HEK293T (cell line): ENCODE data around the gene OR51I2.

Experiments
- CTCF ChIA-PET: fragments of 350-600 bp; formaldehyde crosslinking; extraction: SDS; loops from one replicate; lab custom pipeline; 2021; ENCODE audit warnings: antibody characterized with exemption, inconsistent platforms; lab: Yijun Ruan, JAX
- POLR2A ChIA-PET: fragments of 350-600 bp; formaldehyde crosslinking; extraction: SDS; loops from one replicate; lab custom pipeline; 2020; ENCODE audit warnings: antibody characterized with exemption, inconsistent platforms; lab: Yijun Ruan, JAX
- DNase-seq: peaks from one replicate; pipeline ENCODE4 v3.0.0; 2012; ENCODE audit warnings: mixed read lengths; ENCODE audit errors: extremely low spot score
- ARNT ChIP-seq: fragments of 450-650 bp; IDR thresholded peaks from 2 replicates; pipeline ENCODE4 v1.6.1; 2017; ENCODE audit warnings: mild to moderate bottlenecking
- BHLHE40 ChIP-seq: fragments of 450-650 bp; IDR thresholded peaks from 2 replicates; pipeline ENCODE4 v1.6.1; 2016; ENCODE audit warnings: mild to moderate bottlenecking, moderate library complexity, borderline replicate concordance
- CTBP1 ChIP-seq: fragments of 450-650 bp; IDR thresholded peaks from 2 replicates; pipeline ENCODE4 v1.6.1; 2016; ENCODE audit warnings: borderline replicate concordance
- ELF4 ChIP-seq: fragments of 450-650 bp; IDR thresholded peaks from 2 replicates; pipeline ENCODE4 v1.6.1; 2017; ENCODE audit warnings: antibody characterized with exemption
- FOXA1 ChIP-seq: fragments of 450-650 bp; IDR thresholded peaks from 2 replicates; pipeline ENCODE4 v1.6.1; 2016; ENCODE audit warnings: mild to moderate bottlenecking
- FOXK2 ChIP-seq: fragments of 450-650 bp; IDR thresholded peaks from 2 replicates; pipeline ENCODE4 v1.6.1; 2016; ENCODE audit warnings: mild to moderate bottlenecking
- FOXM1 ChIP-seq: fragments of 450-650 bp; IDR thresholded peaks from 2 replicates; pipeline ENCODE4 v1.6.1; 2017; ENCODE audit warnings: mild to moderate bottlenecking, borderline replicate concordance
- HDGF ChIP-seq: fragments of 450-650 bp; IDR thresholded peaks from 2 replicates; pipeline ENCODE4 v1.6.1; 2017; ENCODE audit warnings: antibody characterized with exemption, borderline replicate concordance
- L3MBTL2 ChIP-seq: fragments of 450-650 bp; conservative IDR thresholded peaks from 2 replicates; pipeline ENCODE4 v1.6.1; 2016; ENCODE audit warnings: mild to moderate bottlenecking
- LEF1 ChIP-seq: fragments of 450-650 bp; IDR thresholded peaks from 2 replicates; pipeline ENCODE4 v1.6.1; 2017; ENCODE audit warnings: mild to moderate bottlenecking, borderline replicate concordance
- NFRKB ChIP-seq: fragments of 450-650 bp; IDR thresholded peaks from 2 replicates; pipeline ENCODE4 v1.6.1; 2016; ENCODE audit warnings: mild to moderate bottlenecking, moderate library complexity
- SP1 ChIP-seq: fragments of 450-650 bp; IDR thresholded peaks from 2 replicates; pipeline ENCODE4 v1.6.1; 2017
- SUZ12 ChIP-seq: fragments of 450-650 bp; IDR thresholded peaks from 2 replicates; pipeline ENCODE4 v1.6.1; 2016; ENCODE audit warnings: mild to moderate bottlenecking
- TARDBP ChIP-seq: fragments of 450-650 bp; IDR thresholded peaks from 2 replicates; pipeline ENCODE4 v1.6.1; 2016
- ZNF384 ChIP-seq: fragments of 450-650 bp; IDR thresholded peaks from 2 replicates; pipeline ENCODE4 v1.6.1; 2016
- TF ChIP-seq, protein P1 (sequence below): fragments of 450-650 bp; IDR thresholded peaks from 2 replicates; pipeline ENCODE4 v1.6.1; 2016

Gene OR51I2, protein sequence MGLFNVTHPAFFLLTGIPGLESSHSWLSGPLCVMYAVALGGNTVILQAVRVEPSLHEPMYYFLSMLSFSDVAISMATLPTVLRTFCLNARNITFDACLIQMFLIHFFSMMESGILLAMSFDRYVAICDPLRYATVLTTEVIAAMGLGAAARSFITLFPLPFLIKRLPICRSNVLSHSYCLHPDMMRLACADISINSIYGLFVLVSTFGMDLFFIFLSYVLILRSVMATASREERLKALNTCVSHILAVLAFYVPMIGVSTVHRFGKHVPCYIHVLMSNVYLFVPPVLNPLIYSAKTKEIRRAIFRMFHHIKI

DNA sequence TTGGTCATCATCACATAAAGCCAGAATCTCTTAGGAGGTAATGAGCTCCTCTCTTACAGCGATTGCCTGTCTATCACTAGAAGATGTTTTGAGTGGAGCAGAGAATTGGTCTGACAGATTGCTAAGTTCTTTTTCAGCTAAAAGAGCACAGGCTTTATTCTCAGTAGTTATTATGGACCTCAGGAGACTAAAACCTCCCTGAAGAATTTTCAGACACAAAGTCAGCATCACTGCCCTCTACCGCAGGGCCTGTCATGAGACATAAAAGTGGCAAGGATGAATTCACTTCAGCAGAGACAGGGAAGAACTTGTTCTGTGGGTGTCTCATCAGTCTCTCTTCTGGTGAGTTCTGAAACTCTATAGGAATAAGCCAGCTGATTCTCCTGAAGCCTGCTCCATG, at the start of gene OR51I2:
Gene OR51I2 (plus strand): TSS at position 301 of the 400 bp plus-strand sequence. CDS start 4,166 bp downstream, outside the sequence.
- TF ChIP-seq ELF4 (no peak), LEF1 (no peak), FOXA1 (no peak), SUZ12 (no peak), FOXM1 (no peak), TARDBP (no peak), HDGF (no peak), ZNF384 (no peak), ARNT (no peak), FOXK2 (no peak), BHLHE40 (no peak), SP1 (no peak), NFRKB (no peak), CTBP1 (no peak), L3MBTL2 (no peak)
- TF ChIP-seq, protein P1, sequence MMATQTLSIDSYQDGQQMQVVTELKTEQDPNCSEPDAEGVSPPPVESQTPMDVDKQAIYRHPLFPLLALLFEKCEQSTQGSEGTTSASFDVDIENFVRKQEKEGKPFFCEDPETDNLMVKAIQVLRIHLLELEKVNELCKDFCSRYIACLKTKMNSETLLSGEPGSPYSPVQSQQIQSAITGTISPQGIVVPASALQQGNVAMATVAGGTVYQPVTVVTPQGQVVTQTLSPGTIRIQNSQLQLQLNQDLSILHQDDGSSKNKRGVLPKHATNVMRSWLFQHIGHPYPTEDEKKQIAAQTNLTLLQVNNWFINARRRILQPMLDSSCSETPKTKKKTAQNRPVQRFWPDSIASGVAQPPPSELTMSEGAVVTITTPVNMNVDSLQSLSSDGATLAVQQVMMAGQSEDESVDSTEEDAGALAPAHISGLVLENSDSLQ: no peak
- DNase-seq: no peak
- POLR2A ChIA-PET: no interaction called here
- CTCF ChIA-PET: no interaction called here

DNA sequence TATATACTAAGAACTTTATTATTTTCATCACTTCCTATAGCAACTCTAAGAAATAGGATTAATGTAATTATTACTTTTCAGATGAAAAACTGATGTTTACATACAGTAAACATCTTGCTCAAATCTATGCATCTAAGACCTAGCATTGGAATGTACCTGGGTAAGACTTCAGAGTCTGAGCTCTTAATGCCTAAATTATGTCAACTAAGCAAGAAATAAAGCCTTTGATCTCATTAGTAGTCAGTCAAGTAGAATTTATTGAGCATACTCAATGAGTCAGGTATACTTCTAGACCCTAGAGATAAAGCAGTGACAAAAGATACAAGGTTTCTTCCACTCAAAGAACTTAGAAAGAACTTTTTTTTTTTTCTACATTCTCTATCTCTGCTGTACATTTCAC, 44.0 kb upstream of the OR51I2 start:
- ChIA-PET POLR2A (no interaction called here), CTCF (no interaction called here)
- no peak for DNase-seq

DNA sequence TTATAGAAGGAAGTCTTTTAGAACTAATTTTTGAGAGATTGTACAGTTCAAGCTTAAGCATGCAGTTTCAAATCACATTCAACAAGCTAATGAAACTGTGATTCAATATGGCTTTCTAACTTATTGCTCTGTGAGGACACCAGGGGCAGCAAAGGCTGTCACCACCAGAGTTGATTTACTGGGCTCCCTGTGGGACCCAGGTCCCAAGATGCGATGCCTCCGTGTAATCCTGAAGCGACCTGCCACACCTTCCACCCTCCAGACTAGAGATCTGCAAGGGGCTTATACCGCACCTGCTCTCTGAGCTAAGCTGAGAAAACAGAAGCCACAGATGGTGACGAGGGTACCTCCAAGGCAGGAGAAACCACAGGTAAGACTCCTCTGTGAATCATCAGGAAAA, 28.1 kb upstream of the OR51I2 start:
- ChIA-PET POLR2A (no interaction called here), CTCF (no interaction called here)
- TF ChIP-seq, protein P1: no peak
- TF ChIP-seq SUZ12 (no peak), SP1 (no peak), FOXM1 (no peak), TARDBP (no peak), NFRKB (no peak), HDGF (no peak), L3MBTL2 (no peak), FOXK2 (no peak), CTBP1 (no peak), ZNF384 (no peak), FOXA1 (no peak), ARNT (no peak), BHLHE40 (no peak), LEF1 (no peak), ELF4 (no peak)
- DNase-seq: no peak

More for the DNA sequence above, 44.0 kb upstream of the OR51I2 start:
- no peak for TF ChIP-seq ARNT
- no peak for TF ChIP-seq BHLHE40
- TF ChIP-seq NFRKB: no peak
- no peak for TF ChIP-seq FOXK2
- TF ChIP-seq HDGF: no peak
- TF ChIP-seq ELF4: no peak
- TF ChIP-seq FOXM1: no peak
- no peak for TF ChIP-seq CTBP1
- no peak for TF ChIP-seq SUZ12
- TF ChIP-seq, protein P1: no peak
- no peak for TF ChIP-seq SP1
- TF ChIP-seq ZNF384: no peak
- TF ChIP-seq LEF1: no peak
- TF ChIP-seq L3MBTL2: no peak
- TF ChIP-seq FOXA1: no peak
- TF ChIP-seq TARDBP: no peak

DNA sequence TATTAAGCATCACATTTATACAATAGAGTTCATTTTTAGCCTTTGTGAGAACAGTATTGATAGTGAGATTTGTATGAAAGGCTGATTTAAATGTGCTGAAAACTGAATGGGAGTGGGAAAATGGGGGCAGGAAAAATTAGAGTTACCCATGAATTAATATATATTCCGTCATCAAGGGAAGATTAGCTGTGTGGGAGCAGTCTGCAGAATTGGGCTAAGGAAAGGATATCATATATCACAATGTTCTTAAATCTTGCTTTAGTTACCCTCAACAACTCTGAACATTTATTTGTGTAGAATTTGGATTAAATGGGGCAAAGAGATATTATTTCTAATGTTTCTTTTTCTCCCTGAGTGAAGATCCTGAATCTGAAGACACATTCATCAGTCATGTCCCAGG, 27.3 kb upstream of the OR51I2 start, which contains the start of gene OR51Q1:
Gene OR51Q1 (plus strand): TSS at position 301 of the 400 bp plus-strand sequence. CDS start 90 bp downstream, at position 391.
- no peak for TF ChIP-seq ZNF384
- no peak for TF ChIP-seq ELF4
- TF ChIP-seq, protein P1: no peak
- TF ChIP-seq TARDBP: no peak
- TF ChIP-seq L3MBTL2: no peak
- TF ChIP-seq FOXM1: no peak
- TF ChIP-seq FOXA1: no peak
- TF ChIP-seq CTBP1: no peak
- TF ChIP-seq SUZ12: no peak
- no peak for TF ChIP-seq BHLHE40
- TF ChIP-seq NFRKB: no peak
- no peak for TF ChIP-seq SP1
- TF ChIP-seq LEF1: no peak
- TF ChIP-seq HDGF: no peak
- TF ChIP-seq FOXK2: no peak
- no peak for TF ChIP-seq ARNT
- no peak for DNase-seq
- CTCF ChIA-PET: no interaction called here
- POLR2A ChIA-PET: no interaction called here

DNA sequence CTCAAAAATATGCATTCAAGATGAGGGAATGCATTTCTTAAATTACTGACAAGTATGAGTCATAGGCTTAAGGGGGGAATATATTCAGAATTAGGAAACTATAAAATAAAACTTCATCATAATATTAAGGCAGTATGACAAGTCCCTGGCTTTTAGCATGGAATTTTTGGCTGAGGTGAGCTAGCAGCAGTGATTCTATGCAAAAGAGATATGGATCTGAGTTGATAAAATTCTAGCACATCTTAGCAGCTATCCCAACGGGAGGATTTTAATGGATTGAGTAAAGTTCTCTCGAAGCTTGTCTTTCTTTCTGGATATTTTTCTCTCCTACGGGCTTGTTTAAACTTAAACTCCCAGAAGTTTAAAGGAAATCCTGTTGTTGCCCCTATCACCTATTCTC, 26.0 kb upstream of the OR51I2 start:
- CTCF ChIA-PET: no interaction called here
- POLR2A ChIA-PET: no interaction called here

More for the DNA sequence above, 26.0 kb upstream of the OR51I2 start:
- DNase-seq: no peak
- no peak for TF ChIP-seq HDGF
